Measurements from ENCODE around the gene FNBP1. TPM values are rescaled to one million over a fixed set of nuclear protein-coding genes. Genes with fewer than 3 reads are reported as not detected.

FNBP1 gene
- total RNA-seq, 1 donor from 2014 or later = 47.1 TPM

DNA sequence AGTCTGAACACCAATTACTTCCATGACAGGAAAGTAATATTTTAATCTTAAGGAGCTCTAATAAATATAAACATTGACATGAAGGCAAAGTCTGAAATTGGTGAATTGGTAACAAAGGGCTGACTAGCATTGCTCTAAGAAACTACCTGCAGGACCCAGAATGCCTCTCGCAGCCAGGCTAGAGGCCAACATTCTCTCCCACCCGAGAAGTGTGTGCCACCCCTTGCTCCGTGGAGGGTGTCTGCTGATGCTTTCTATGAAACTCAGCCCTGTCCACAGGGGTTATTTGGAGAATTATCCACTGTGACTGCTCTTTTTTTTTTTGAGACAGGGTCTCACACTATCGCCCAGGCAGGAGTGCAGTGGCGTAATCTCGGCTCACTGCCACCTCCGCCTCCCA lies 126.3 kb downstream of the FNBP1 start:
- Histone ChIP-seq H3K9me3 (no peaks in the 10 kb centered on the region), H3K27me3 (no peaks in the 10 kb centered on the region), H3K36me3 (peaks cover 0 to 1% of the 10 kb centered on the region in 2 donors), H3K27ac (no peak overlapping the region), H3K4me1 (no peaks in the 10 kb centered on the region), H3K4me3 (no peak overlapping the region)
- intact Hi-C loops (cut with DNase I) = no loop called here
- TF ChIP-seq POLR2AphosphoS5 (IDR thresholded peaks at IDR 0.05; ENCODE audit: insufficient read depth in 1 of 2, low read depth in 1 of 2) = no peak
- no peak for DNase-seq (ENCODE audit: extremely low spot score in 2 of 2)

DNA sequence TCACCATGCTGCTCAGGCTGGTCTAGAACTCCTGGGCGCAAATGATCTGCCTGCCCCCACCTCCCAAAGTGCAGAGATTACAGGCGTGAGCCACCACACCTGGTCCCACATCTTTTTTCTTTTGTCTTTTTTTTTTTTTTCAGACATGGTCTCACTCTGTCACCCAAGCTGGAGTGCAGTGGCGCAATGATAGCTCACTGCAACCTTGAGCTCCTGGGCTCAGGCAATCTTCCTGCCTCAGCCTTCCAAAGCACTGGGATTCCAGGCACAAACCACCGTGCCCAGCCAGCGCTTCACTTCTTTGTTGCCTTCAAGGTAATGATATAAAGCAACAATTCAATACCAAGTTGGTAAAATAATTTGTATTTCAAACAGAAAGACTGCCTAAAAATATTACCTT lies 128.9 kb downstream of the FNBP1 start:
- Histone ChIP-seq H3K9me3 (no peaks in the 10 kb centered on the region), H3K27ac (no peak overlapping the region), H3K27me3 (no peaks in the 10 kb centered on the region), H3K4me3 (no peak overlapping the region), H3K36me3 (no peaks in the 10 kb centered on the region), H3K4me1 (no peaks in the 10 kb centered on the region)
- no peak for DNase-seq (ENCODE audit: extremely low spot score in 2 of 2)
- TF ChIP-seq POLR2AphosphoS5 (IDR thresholded peaks at IDR 0.05; ENCODE audit: insufficient read depth in 1 of 2, low read depth in 1 of 2) = no peak
- no peak for TF ChIP-seq POLR2A (IDR thresholded peaks at IDR 0.05)
- TF ChIP-seq, protein P1, sequence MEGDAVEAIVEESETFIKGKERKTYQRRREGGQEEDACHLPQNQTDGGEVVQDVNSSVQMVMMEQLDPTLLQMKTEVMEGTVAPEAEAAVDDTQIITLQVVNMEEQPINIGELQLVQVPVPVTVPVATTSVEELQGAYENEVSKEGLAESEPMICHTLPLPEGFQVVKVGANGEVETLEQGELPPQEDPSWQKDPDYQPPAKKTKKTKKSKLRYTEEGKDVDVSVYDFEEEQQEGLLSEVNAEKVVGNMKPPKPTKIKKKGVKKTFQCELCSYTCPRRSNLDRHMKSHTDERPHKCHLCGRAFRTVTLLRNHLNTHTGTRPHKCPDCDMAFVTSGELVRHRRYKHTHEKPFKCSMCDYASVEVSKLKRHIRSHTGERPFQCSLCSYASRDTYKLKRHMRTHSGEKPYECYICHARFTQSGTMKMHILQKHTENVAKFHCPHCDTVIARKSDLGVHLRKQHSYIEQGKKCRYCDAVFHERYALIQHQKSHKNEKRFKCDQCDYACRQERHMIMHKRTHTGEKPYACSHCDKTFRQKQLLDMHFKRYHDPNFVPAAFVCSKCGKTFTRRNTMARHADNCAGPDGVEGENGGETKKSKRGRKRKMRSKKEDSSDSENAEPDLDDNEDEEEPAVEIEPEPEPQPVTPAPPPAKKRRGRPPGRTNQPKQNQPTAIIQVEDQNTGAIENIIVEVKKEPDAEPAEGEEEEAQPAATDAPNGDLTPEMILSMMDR (IDR thresholded peaks at IDR 0.05) = no peak
- intact Hi-C loops (cut with DNase I) = no loop called here

DNA sequence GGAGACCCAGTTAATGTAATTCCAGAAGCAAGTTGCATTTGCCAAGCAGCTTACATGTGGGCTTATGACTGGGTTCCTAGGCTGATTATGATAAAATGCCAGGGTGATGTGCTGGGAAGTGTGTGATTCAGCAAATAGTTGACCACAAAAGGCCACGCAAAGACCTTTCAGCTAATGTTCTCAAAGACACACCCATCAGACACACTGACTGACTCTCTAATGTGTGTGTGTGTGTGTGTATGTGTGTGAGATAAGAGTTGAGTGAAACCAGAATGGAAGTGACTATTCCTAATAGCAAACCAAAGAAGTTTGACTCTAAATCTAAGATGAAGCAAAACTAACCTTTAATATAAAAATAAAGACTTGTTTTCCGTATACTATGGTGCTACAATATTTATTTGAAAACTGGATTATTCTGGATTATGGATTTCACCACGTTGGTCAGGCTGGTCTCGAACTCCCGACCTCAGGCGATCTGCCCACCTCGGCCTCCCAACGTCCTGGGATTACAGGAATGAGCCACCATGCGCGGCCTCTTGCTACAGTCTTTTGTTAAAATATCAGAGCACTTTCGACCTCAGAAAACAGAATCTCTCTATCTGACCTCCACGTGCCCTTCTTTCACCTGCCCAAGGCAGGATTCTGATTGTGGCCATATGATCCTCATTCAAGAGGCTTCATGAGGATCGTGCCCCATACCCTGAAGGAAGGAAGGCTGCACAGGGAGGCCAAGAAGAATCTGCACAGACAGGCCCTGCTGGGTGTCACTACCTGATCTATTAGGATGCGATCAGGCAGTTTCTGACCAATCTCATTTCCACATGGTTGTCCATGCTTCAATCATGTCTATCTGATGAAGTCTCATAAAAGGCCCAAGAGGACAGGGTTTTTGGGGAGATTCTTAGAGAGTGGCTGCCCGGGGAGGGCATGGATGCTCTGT lies 132.1 kb downstream of the FNBP1 start:
- H3K36me3 ChIP-seq = peaks cover 0 to 11% of the 10 kb centered on the region in 2 donors
- no peak overlapping the region for H3K27ac ChIP-seq
- H3K27me3 ChIP-seq = no peaks in the 10 kb centered on the region
- intact Hi-C loops (cut with DNase I) = no loop called here
- H3K4me3 ChIP-seq = no peak overlapping the region
- TF ChIP-seq, protein P1 (IDR thresholded peaks at IDR 0.05) = no peak
- TF ChIP-seq POLR2A (IDR thresholded peaks at IDR 0.05) = no peak
- no peak for TF ChIP-seq POLR2AphosphoS5 (IDR thresholded peaks at IDR 0.05; ENCODE audit: insufficient read depth in 1 of 2, low read depth in 1 of 2)
- H3K9me3 ChIP-seq = no peaks in the 10 kb centered on the region
- no peak for DNase-seq (ENCODE audit: extremely low spot score in 2 of 2)
- H3K4me1 ChIP-seq = no peaks in the 10 kb centered on the region

DNA sequence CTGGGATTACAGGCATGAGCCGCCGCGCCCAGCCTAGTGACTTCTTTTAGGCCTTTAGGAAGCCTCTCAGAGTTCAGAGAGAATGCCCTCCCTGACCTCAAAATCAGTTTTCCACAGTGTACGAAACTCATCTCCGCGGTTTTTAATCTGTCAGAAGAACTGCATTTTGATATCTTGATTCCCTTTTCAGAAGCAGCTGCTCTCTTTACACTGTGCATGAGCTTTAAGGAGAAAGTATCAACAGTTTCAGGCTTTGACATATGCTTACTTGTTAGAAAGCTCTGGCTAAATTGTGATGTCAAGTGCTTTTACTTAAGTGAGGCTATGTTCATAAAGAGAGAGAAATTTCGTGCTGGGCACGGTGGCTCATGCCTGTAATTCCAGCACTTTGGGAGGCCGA lies 133.1 kb downstream of the FNBP1 start:
- Histone ChIP-seq H3K36me3 (peaks cover 0 to 11% of the 10 kb centered on the region in 2 donors), H3K4me3 (no peak overlapping the region), H3K27me3 (no peaks in the 10 kb centered on the region), H3K4me1 (no peaks in the 10 kb centered on the region), H3K9me3 (no peaks in the 10 kb centered on the region), H3K27ac (no peak overlapping the region)
- no peak for TF ChIP-seq POLR2AphosphoS5 (IDR thresholded peaks at IDR 0.05; ENCODE audit: insufficient read depth in 1 of 2, low read depth in 1 of 2)
- no peak for TF ChIP-seq POLR2A (IDR thresholded peaks at IDR 0.05)
- TF ChIP-seq, protein P1 (IDR thresholded peaks at IDR 0.05) = no peak
- DNase-seq (ENCODE audit: extremely low spot score in 2 of 2) = no peak
- intact Hi-C loops (cut with DNase I) = no loop called here

DNA sequence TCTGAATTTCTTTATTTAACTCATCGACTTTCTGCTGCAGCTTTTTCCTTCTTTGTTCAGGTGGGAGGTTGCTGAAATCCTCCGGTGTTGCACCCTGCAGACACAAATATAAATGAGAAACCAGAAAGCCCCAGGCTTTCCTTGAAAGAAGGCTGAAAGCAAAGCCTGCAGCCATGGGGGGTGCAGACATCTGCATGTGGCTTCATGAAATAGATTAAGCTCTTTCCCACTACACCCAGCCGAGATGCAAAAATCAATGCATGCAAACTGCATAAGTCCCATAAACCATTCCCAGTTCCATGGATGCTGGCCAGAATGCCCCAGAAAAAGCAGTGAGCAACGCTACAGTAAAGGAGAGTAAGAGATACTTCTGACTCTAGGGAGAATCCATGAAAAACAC lies 134.1 kb downstream of the FNBP1 start:
- Histone ChIP-seq H3K9me3 (no peaks in the 10 kb centered on the region), H3K27me3 (no peaks in the 10 kb centered on the region), H3K27ac (no peak overlapping the region), H3K4me3 (no peak overlapping the region), H3K4me1 (no peaks in the 10 kb centered on the region), H3K36me3 (peaks cover 0 to 16% of the 10 kb centered on the region in 2 donors)
- DNase-seq (ENCODE audit: extremely low spot score in 2 of 2) = no peak
- TF ChIP-seq, protein P1 (IDR thresholded peaks at IDR 0.05) = no peak
- no peak for TF ChIP-seq POLR2AphosphoS5 (IDR thresholded peaks at IDR 0.05; ENCODE audit: insufficient read depth in 1 of 2, low read depth in 1 of 2)
- TF ChIP-seq POLR2A (IDR thresholded peaks at IDR 0.05) = no peak
- intact Hi-C loops (cut with DNase I) = no loop called here

All from vagina (tissue), 2 donors.